ENCODE results near the gene PCF11.
"Not testable (repeated sequence)": the region's sequence is repeated elsewhere in the genome, so short reads cannot be mapped to it uniquely, and the experiment has no call there.

PCF11 gene

GRCh38 chr11:83193315-83194280 is 36.7 kb downstream of the PCF11 start, which contains the start of gene ANKRD42:
TSS of gene ANKRD42 (plus strand) at chr11:83193712. CDS start at chr11:83194671, 959 bp downstream.
- DNase-seq, result peak; percentile 95

- DNase-seq, result no peak
These were observed 37.6 kb downstream of the PCF11 start for GRCh38 chr11:83194281-83195142.

- no peak for DNase-seq
These were observed 38.2 kb downstream of the PCF11 start for GRCh38 chr11:83195143-83195466.

GRCh38 chr11:83195649-83196048 is 38.7 kb downstream of the PCF11 start:
- no peak for DNase-seq

- no peak for DNase-seq
These were observed 43.1 kb downstream of the PCF11 start for GRCh38 chr11:83200035-83200434.

- no peak for DNase-seq
These were observed 48.8 kb downstream of the PCF11 start for GRCh38 chr11:83205608-83206185.

GRCh38 chr11:83206221-83206620 is 49.3 kb downstream of the PCF11 start:
- no peak for DNase-seq

GRCh38 chr11:83206771-83207382 is 49.9 kb downstream of the PCF11 start:
- DNase-seq, result not testable (repeated sequence)

GRCh38 chr11:83219095-83219494 is 62.2 kb downstream of the PCF11 start:
- no peak for DNase-seq

GRCh38 chr11:83220260-83220659 is 63.3 kb downstream of the PCF11 start:
- peak; percentile 40 for DNase-seq

GRCh38 chr11:83221694-83222093 is 64.8 kb downstream of the PCF11 start:
- DNase-seq, result no peak

- DNase-seq, result no peak
These were observed 65.6 kb downstream of the PCF11 start for GRCh38 chr11:83222499-83222898.

GRCh38 chr11:83223457-83223856 is 66.5 kb downstream of the PCF11 start:
- no peak for DNase-seq

- no peak for DNase-seq
These were observed 78.9 kb downstream of the PCF11 start for GRCh38 chr11:83235825-83236224.

Data from NCI-H774 (cell line).